Duodenal mucosa (tissue), 2 donors: ENCODE data around the gene CECR2.
"Not testable (repeated sequence)": the region's sequence is repeated elsewhere in the genome, so short reads cannot be mapped to it uniquely, and the experiment has no call there.

Experiments used
- H3K27ac ChIP-seq: one replicate; pipeline ENCODE4 v1.7.0; 2013; ENCODE audit warnings: low read depth, low read length
- H3K27me3 ChIP-seq, 2 donors: one replicate each; pipeline ENCODE4 v1.7.0; 2013; ENCODE audit warnings: low read length in 2 of 2, control low read depth in 1 of 2; ENCODE audit not compliant: insufficient read depth in 2 of 2, control insufficient read depth in 1 of 2
- H3K36me3 ChIP-seq, 2 donors: one replicate each; pipeline ENCODE4 v1.7.0; 2013; ENCODE audit warnings: low read length in 2 of 2, control low read depth in 1 of 2; ENCODE audit not compliant: insufficient read depth in 2 of 2, control insufficient read depth in 1 of 2
- H3K4me1 ChIP-seq, 2 donors: one replicate each; pipeline ENCODE4 v1.7.0; 2013; ENCODE audit warnings: low read length in 2 of 2, control low read depth in 1 of 2; ENCODE audit not compliant: insufficient read depth in 2 of 2, control insufficient read depth in 1 of 2
- H3K4me3 ChIP-seq, 2 donors: one replicate each; pipeline ENCODE4 v1.7.0; 2013; ENCODE audit warnings: low read length in 2 of 2, low read depth in 1 of 2
- H3K9ac ChIP-seq, 2 donors: one replicate each; pipeline ENCODE4 v1.7.0; 2013; ENCODE audit warnings: low read length in 2 of 2, low read depth in 1 of 2
- H3K9me3 ChIP-seq, 2 donors: one replicate each; pipeline ENCODE4 v1.7.0; 2013; ENCODE audit warnings: low read length in 2 of 2, control low read depth in 1 of 2; ENCODE audit not compliant: control insufficient read depth in 1 of 2

CECR2 gene

DNA sequence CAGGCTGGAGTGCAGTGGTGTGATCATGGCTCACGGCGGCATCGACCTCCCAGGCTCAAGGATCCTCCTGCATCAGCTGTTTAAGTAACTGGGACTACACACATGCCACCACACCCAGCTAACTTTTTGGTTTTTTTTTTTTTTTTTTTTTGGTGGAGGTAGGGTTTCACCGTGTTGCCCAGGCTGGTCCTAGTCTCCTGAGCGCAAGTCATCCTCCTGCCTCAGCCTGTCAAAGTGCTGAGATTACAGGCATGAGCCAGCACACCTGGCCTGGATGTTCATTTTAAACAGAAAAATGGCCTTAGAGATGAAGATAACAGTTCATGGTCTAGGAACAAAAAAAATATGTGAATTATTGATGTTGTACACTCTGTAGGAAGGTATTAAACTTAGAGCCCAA, 180.4 kb downstream of the CECR2 start:
- Histone ChIP-seq H3K4me3 (no peak overlapping the region), H3K4me1 (no peaks in the 10 kb centered on the region), H3K9me3 (no peaks in the 10 kb centered on the region), H3K36me3 (no peaks in the 10 kb centered on the region), H3K9ac (no peak overlapping the region), H3K27ac (no peak overlapping the region), H3K27me3 (no peaks in the 10 kb centered on the region)

GRCh38 chr22:17552737-17553136, 183.5 kb downstream of the CECR2 start:
- no peaks in the 10 kb centered on the region for H3K27me3 ChIP-seq
- H3K4me1 ChIP-seq, result no peaks in the 10 kb centered on the region
- no peaks in the 10 kb centered on the region for H3K36me3 ChIP-seq
- no peak overlapping the region for H3K4me3 ChIP-seq
- no peak overlapping the region for H3K27ac ChIP-seq
- no peaks in the 10 kb centered on the region for H3K9me3 ChIP-seq
- H3K9ac ChIP-seq, result no peak overlapping the region

GRCh38 chr22:17554814-17555213, 185.6 kb downstream of the CECR2 start:
- Histone ChIP-seq H3K9ac (no peak overlapping the region), H3K36me3 (no peaks in the 10 kb centered on the region)

DNA sequence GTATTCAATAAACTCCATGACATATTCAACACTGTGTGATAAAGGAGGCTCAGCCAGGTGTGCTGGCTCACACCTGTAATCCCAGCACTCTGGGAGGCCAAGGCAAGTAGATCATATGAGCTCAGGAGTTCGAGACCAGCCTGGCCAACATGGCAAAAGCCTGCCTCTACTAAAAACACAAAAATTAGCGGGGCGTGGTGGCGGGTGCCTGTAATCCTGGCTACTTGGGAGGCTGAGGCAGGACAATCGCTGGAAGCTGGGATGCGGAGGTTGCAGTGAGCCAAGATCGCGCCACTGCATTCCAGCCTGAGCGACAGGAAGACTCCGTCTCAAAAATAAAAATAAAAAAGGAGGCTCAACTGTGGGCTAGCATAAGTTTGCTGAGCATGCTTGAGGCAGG, 189.9 kb downstream of the CECR2 start:
- Histone ChIP-seq H3K4me1 (no peaks in the 10 kb centered on the region), H3K27me3 (no peaks in the 10 kb centered on the region), H3K4me3 (no peak overlapping the region), H3K9ac (no peak overlapping the region), H3K36me3 (no peaks in the 10 kb centered on the region), H3K27ac (no peak overlapping the region), H3K9me3 (no peaks in the 10 kb centered on the region)

More at GRCh38 chr22:17554814-17555213, 185.6 kb downstream of the CECR2 start:
- no peak overlapping the region for H3K27ac ChIP-seq
- no peaks in the 10 kb centered on the region for H3K27me3 ChIP-seq
- no peak overlapping the region for H3K4me3 ChIP-seq
- H3K9me3 ChIP-seq, result no peaks in the 10 kb centered on the region
- H3K4me1 ChIP-seq, result no peaks in the 10 kb centered on the region

GRCh38 chr22:17562906-17563870, 193.9 kb downstream of the CECR2 start, which contains the start of gene SLC25A18:
SLC25A18 (plus strand) TSS chr22:17563498; CDS start chr22:17579945, 16,447 bp downstream.
- Histone ChIP-seq H3K9ac (no peak within 1 kb of the TSS), H3K9me3 (no peaks in the 10 kb centered on the region), H3K4me3 (no peak within 1 kb of the TSS), H3K36me3 (no peaks in the 10 kb centered on the region), H3K4me1 (no peaks in the 10 kb centered on the region), H3K27me3 (no peaks in the 10 kb centered on the region), H3K27ac (peak within 1 kb of the TSS; percentile 53)

DNA sequence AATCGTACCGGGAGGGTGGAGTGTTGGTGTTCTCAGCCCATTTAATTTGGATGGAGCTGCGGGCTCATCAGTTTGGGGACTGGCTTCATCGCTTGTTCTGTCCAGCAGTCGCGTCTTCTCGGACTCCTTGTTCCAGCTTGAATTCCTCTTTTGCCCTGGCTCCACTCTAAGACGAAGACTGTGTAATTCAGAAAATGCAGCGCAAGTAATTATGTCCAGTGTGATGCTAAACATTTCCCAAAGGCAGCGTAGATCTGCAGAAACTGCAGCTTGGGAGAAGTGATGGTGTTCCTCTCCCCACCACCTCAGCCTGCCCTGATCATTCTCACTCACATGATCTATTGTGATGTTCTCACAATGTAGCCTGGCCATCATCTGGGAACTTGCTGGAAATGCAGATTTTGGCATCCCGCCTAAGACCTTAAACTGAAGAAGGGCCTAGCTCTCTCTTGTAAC, 194.7 kb downstream of the CECR2 start:
- Histone ChIP-seq H3K9me3 (no peaks in the 10 kb centered on the region), H3K9ac (no peak overlapping the region), H3K27ac (no peak overlapping the region), H3K4me3 (no peak overlapping the region), H3K27me3 (no peaks in the 10 kb centered on the region), H3K36me3 (no peaks in the 10 kb centered on the region), H3K4me1 (no peaks in the 10 kb centered on the region)

DNA sequence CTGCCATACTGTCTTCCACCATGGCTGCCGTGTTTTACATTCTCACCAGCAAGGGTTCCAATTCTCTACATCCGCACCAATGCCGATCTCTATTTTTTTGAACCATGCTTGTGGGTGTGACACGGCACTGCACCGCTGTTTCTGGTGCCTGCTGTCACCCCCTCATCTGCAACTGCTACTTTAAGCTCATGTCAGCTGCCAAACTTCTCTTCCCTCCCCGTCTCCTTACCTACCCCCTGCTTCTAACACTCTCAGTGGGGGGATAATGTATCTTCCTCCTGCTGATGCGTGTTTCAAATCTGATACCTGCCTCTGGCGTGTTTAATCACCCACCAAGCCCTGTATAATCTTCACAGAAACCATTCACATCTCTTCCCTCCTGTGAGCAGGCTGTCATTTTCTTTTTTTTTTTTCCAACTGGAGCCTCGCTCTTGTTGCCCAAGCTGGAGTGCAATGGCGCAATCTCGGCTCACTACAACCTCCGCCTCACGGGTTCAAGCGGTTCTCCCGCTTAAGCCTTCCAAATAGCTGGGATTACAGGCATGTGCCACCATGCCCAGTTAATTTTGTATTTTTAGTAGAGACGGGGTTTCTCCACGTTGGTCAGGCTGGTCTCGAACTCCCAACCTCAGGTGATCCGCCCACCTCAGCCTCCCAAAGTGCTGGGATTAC, 196.9 kb downstream of the CECR2 start:
- peaks cover 0 to 11% of the 10 kb centered on the region in 2 donors for H3K4me1 ChIP-seq
- not testable (repeated sequence) for H3K4me3 ChIP-seq, H3K36me3 ChIP-seq, H3K9me3 ChIP-seq, H3K27ac ChIP-seq, H3K27me3 ChIP-seq, H3K9ac ChIP-seq

- no peaks in the 10 kb centered on the region for H3K27me3 ChIP-seq
- no peaks in the 10 kb centered on the region for H3K36me3 ChIP-seq
- H3K4me3 ChIP-seq, result no peak overlapping the region
- H3K9ac ChIP-seq, result no peak overlapping the region
- no peak overlapping the region for H3K27ac ChIP-seq
- H3K4me1 ChIP-seq, result peaks cover 0 to 13% of the 10 kb centered on the region in 2 donors
- H3K9me3 ChIP-seq, result no peaks in the 10 kb centered on the region
These were observed 197.5 kb downstream of the CECR2 start for GRCh38 chr22:17566776-17567175.

- Histone ChIP-seq H3K4me1 (peaks cover 0 to 13% of the 10 kb centered on the region in 2 donors), H3K36me3 (no peaks in the 10 kb centered on the region), H3K9me3 (no peaks in the 10 kb centered on the region), H3K9ac (no peak overlapping the region), H3K4me3 (peak overlapping the region in 1 of 2 donors; percentile 22), H3K27ac (no peak overlapping the region), H3K27me3 (no peaks in the 10 kb centered on the region)
These were observed 200.8 kb downstream of the CECR2 start for GRCh38 chr22:17569971-17570511.
